Hair follicular keratinocyte (primary cell): ENCODE results near the gene TFEC. TPM values are rescaled to one million over a fixed set of nuclear protein-coding genes. Genes with fewer than 3 reads are reported as not detected.

Source experiments
- total RNA-seq: library from RNA; depleted of rRNA; stranded (reverse); fragments of >200 nt; gene quantifications from 2 replicates; pipeline ENCODE4 v1.2.3, GENCODE V29; 2015

Gene TFEC, protein sequence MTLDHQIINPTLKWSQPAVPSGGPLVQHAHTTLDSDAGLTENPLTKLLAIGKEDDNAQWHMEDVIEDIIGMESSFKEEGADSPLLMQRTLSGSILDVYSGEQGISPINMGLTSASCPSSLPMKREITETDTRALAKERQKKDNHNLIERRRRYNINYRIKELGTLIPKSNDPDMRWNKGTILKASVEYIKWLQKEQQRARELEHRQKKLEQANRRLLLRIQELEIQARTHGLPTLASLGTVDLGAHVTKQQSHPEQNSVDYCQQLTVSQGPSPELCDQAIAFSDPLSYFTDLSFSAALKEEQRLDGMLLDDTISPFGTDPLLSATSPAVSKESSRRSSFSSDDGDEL
- total RNA-seq, result not detected in 2 replicates

DNA sequence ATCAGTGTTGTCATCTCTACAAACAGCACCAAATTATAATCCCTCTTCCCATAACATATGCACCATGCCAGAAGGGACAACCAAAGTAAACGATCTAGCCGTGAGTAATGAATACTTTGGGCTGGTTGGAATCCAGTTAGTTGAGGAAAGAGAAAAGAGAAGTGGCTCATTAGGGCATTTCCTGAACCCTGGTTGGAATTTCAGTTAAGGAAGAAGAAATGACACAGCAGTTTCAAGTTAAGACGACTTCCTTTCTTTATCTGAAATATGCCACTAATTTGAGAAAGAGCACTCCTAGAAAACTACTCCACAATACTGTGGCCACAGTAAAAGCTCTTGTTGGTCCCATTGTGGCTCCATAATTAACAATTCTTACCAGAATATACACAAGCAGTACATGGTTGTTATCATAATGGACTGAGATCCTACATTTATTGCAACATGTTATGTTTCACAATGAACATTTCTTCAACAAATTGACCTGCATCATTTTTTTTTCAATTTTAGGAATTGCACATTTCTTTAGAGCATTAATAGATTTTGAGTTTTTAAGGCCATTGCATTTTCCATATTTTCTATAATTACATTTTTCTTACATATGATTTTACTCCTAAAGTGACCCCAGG, at the start of gene TFEC:
Gene TFEC, minus strand, starts transcription at position 113 of the 626 bp plus-strand sequence. CDS start 46,322 bp downstream, outside the sequence.

Other genes starting within 250 kb of the TFEC start
- 128 and 156 TPM in 2 replicates for gene TES, start 179.8 kb upstream of the TFEC start, total RNA-seq